ENCODE results near the gene FGFR1OP2.
A peak's percentile ranks its signal among the peaks of the same experiment; 100 is the strongest.
"Not testable (repeated sequence)": the region's sequence is repeated elsewhere in the genome, so short reads cannot be mapped to it uniquely, and the experiment has no call there.

Gene FGFR1OP2

DNA sequence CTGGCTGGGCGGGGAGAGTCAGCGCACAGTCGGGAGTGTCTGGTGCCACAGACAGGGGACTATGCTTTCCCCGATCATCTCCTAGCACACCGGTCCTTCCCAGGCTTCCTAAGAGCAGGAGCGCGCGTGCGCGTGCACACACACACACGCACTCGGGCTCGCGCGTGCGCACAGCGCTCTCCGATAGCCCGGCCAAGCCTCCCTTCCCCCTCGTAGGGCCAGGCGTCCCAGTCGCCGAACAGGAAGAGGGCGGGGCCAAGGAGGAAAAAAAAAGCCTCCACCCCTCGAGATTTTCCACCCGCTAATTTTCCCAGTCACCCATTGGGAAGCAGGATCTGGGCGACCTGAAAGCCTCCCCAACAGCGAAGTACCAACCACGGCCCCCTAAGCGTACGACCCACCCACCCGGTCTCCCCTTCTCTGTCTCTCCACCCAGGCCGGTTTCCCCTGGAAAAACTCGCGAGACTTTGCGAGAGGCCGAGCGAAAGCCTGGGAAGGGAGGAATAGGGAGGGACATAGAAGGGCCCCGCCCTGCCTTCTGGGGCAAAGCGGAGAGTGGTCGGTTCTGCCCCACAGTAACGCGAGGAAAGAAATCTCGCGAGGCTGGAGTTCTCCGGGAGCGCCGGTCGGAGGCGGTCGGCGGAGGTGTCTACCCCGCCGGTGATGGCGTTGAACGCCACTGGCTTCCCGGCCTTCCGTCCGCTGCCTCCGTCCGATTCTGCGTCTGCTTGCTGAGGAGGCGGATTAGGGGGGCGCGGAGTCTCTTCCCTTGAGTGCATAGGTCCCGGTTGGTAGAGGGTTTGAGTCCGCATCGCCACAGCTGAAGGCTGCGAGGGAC, at the start of gene FGFR1OP2, which contains the start of gene INTS13:
Gene FGFR1OP2 (plus strand): TSS at position 608 of the 838 bp plus-strand sequence. CDS start 15,689 bp downstream, outside the sequence.
Gene INTS13 (minus strand): TSS at position 119 of the 838 bp plus-strand sequence. CDS start 1,178 bp downstream, outside the sequence.
- Mint-ChIP-seq H3K36me3 (ENCODE audit: low read depth) (peaks cover 23% of the 10 kb centered on the region), H3K27ac (peak within 1 kb of the TSS; percentile 99), H3K4me1 (ENCODE audit: low read depth) (peaks cover 71% of the 10 kb centered on the region), H3K4me3 (peak within 1 kb of the TSS; percentile 99), H3K9me3 (no peaks in the 10 kb centered on the region), H3K27me3 (no peaks in the 10 kb centered on the region)

DNA sequence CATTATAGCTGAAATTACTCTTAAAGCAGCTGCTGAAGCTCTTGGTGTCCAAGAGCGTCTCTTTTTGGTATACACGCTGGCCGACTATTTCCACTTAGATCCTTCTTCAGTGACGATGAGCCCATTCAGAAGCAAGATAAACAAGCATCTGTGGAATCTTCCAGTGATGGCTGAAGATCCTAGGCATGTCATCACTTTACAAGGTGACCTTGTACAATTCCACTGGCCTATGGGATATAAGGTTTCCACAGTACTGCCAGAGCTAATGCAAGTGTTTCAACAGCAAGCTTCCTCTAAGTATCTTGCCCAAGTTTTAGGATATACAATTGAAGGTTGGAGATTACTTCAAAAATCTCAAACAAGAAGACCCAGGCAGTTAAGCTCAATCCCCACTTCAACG, 47.5 kb upstream of the FGFR1OP2 start:
- Mint-ChIP-seq H3K27ac (no peak overlapping the region), H3K9me3 (no peaks in the 10 kb centered on the region), H3K4me1 (ENCODE audit: low read depth) (no peaks in the 10 kb centered on the region), H3K36me3 (ENCODE audit: low read depth) (peaks cover 2% of the 10 kb centered on the region), H3K27me3 (no peaks in the 10 kb centered on the region), H3K4me3 (no peak overlapping the region)

DNA sequence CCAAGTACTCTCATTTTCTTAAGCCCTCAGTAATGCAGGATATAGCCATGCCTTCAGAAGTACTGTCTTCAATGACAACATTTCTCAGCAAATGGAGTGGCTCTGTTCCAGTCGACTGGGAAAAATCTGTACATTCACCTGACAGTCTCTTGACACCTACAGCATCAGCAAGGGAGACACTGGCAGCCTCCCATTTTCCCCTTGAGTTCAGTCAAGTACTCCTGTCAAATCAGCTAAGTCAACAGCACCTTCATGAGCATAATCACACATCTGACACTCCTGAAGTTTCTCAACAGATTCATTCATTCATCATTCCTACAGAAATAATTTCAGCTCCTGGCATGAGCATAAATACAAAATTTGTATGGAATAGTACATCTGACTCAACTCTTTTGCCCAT, 46.6 kb upstream of the FGFR1OP2 start:
- Mint-ChIP-seq H3K36me3 (ENCODE audit: low read depth) (peaks cover 7% of the 10 kb centered on the region), H3K27me3 (no peaks in the 10 kb centered on the region), H3K4me3 (no peak overlapping the region), H3K4me1 (ENCODE audit: low read depth) (peaks cover 4% of the 10 kb centered on the region), H3K27ac (no peak overlapping the region), H3K9me3 (no peaks in the 10 kb centered on the region)

DNA sequence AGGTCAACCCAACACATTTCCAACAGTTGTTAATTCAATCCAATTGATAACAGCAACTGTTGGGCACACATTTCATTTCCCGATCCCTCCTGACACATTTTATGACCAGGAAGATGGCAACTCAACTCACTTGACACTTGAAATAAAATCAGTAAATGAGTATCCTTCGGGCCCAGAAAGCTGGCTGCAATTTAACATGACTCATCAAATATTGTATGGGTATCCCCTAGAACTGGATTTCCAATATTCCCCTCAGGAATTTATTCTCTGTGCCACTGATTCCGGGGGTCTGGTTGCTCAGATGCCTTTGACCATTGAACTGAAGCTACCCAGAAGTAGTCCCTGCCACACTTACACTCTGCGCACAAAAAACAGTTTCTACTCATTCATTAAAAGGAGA, 42.6 kb upstream of the FGFR1OP2 start:
- Mint-ChIP-seq H3K27ac (no peak overlapping the region), H3K9me3 (no peaks in the 10 kb centered on the region), H3K4me3 (no peak overlapping the region), H3K27me3 (no peaks in the 10 kb centered on the region), H3K4me1 (ENCODE audit: low read depth) (peaks cover 11% of the 10 kb centered on the region), H3K36me3 (ENCODE audit: low read depth) (peaks cover 36% of the 10 kb centered on the region)

DNA sequence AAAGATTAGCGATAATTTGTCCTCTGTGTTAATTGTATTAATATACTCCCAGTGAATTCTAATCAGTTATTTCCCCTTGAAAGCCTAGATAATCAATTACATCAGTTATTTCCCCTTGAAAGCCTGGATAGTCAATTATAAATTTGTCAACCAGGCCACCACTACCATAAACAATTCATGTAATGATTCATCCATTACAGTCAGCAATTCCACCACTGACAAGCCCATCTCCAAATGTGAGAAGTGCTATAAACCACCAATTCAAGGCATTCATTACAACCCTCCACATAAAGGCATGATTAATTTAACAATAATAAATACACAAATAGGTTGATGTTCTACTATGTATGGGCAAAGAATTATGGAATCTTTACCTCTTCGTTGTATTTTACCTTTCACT, 41.4 kb upstream of the FGFR1OP2 start:
- peaks cover 48% of the 10 kb centered on the region for H3K36me3 Mint-ChIP-seq (ENCODE audit: low read depth)
- H3K27ac Mint-ChIP-seq, result peak overlapping the region; percentile 51
- no peaks in the 10 kb centered on the region for H3K9me3 Mint-ChIP-seq

DNA sequence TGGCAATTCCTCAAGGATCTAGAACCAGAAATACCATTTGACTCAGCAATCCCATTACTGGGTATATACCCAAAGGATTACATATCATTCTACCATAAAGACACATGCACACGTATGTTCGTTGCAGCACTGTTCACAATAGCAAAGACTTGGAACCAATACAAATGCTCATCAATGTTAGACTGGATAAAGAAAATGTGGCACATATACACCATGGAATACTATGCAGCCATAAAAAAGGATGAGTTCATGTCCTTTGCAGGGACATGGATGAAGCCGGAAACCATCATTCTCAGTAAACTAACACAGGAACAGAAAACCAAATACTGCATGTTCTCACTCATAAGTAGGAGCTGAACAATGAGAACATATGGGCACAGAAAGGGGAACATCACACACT, 34.9 kb upstream of the FGFR1OP2 start:
- H3K27ac Mint-ChIP-seq; H3K27me3 Mint-ChIP-seq; H3K9me3 Mint-ChIP-seq; H3K4me1 Mint-ChIP-seq (ENCODE audit: low read depth); H3K4me3 Mint-ChIP-seq: not testable (repeated sequence)
- peaks cover 81% of the 10 kb centered on the region for H3K36me3 Mint-ChIP-seq (ENCODE audit: low read depth)

More for the DNA sequence above, 41.4 kb upstream of the FGFR1OP2 start:
- H3K4me3 Mint-ChIP-seq, result no peak overlapping the region
- H3K4me1 Mint-ChIP-seq (ENCODE audit: low read depth), result peaks cover 11% of the 10 kb centered on the region
- no peaks in the 10 kb centered on the region for H3K27me3 Mint-ChIP-seq

DNA sequence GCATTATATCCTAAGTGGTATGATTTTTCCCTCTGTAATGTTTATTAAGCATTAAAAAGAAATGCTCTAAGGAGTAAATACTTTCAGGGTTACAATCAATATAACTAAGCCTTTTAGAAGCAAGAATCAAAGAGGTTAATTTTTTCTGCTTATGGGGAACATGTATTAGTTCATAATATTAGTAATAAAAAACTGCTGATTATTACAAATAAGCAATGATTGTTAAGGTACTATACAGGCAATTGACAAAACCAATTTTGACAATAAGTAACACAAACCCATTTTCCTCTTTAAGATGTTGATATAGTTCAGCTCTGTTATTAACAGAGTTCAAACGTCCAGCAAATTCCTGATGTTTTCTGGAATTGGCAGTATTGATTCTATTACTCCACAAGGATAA, 32.2 kb upstream of the FGFR1OP2 start:
- Mint-ChIP-seq H3K9me3 (no peaks in the 10 kb centered on the region), H3K4me3 (no peak overlapping the region), H3K36me3 (ENCODE audit: low read depth) (peaks cover 81% of the 10 kb centered on the region), H3K27me3 (no peaks in the 10 kb centered on the region), H3K4me1 (ENCODE audit: low read depth) (no peaks in the 10 kb centered on the region), H3K27ac (no peak overlapping the region)

DNA sequence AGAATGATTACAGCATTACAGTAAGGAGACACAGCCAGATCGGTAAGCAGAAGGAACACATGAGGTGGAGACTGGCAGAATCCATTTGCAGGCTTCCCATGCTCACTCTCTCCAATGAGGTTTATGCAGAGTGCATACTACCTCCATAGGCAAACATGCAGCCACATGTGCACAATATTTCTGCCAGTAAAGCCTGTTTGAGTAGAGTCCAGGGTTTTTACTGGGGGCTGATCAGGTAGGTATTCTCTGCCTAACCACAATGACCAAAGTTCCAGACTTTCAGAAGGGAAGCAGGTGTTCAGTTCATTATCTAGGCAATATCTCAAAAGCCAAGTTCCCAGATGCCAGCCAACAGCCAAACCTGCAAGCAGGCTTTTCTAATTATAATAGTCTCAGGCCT, 31.6 kb upstream of the FGFR1OP2 start:
- H3K36me3 Mint-ChIP-seq (ENCODE audit: low read depth), result peaks cover 81% of the 10 kb centered on the region
- no peaks in the 10 kb centered on the region for H3K9me3 Mint-ChIP-seq
- no peak overlapping the region for H3K4me3 Mint-ChIP-seq
- H3K27me3 Mint-ChIP-seq, result no peaks in the 10 kb centered on the region
- no peak overlapping the region for H3K27ac Mint-ChIP-seq
- no peaks in the 10 kb centered on the region for H3K4me1 Mint-ChIP-seq (ENCODE audit: low read depth)

DNA sequence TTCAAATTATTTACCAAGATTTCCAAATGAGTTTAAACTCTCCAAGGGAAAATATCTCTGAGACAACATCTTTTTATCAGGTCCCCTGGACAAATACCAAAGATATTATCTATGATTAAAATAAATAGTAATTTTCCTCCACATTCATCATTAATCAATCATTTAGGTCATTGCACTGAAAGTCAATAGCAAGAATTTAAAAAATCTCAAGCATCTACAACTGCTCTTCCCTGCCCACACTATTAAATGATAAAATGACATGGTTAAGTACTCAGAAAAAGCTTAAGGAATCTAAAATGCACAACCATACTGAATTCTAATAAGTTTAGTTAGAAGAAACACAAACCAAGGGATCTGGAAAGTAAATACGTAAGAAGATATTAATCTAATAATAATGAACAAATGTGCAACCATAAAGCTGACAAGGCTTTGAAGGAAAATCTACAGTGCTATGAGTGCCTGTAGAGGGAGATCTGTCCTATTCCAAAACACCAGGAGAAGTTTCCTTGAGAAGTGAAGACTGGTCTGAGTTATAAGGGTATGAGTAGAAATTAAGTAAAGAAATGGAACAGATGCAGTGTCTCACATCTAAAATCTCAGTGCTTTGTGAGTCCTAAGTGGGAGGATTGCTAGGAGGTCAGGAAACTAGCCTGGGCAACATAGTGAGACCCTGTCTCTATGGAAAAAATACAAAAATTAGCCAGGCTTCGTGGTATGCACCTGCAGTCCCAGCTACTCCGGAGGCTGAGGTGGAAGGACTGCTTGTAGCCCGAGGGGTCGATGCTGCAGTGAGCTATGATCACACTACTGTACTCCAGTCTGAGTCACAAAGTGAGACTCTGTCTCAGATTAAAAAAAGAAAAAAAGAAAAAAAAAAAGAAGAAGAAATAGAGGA, 19.7 kb upstream of the FGFR1OP2 start:
- Mint-ChIP-seq H3K36me3 (ENCODE audit: low read depth) (peaks cover 64% of the 10 kb centered on the region), H3K9me3 (no peaks in the 10 kb centered on the region), H3K4me1 (ENCODE audit: low read depth) (no peaks in the 10 kb centered on the region), H3K27me3 (no peaks in the 10 kb centered on the region), H3K4me3 (no peak overlapping the region), H3K27ac (no peak overlapping the region)

DNA sequence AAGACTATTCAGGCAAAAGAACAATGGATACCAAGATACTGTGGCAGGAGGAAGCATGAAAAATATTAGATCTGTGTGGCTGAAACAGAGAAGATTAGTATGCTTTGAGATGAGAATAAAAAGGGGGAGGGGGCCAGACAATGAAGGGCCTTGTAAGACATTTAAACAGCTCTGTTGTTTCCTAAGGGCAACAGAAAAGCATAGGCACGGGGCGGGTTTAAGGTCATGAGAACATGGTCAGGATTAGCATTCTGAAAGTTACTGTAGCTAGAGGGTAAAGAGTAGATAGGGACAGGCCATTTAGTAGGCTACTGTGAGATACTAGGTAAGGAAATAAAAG, 19.1 kb upstream of the FGFR1OP2 start:
- H3K4me3 Mint-ChIP-seq, result no peak overlapping the region
- H3K27me3 Mint-ChIP-seq, result no peaks in the 10 kb centered on the region
- H3K9me3 Mint-ChIP-seq, result no peaks in the 10 kb centered on the region
- no peak overlapping the region for H3K27ac Mint-ChIP-seq
- H3K4me1 Mint-ChIP-seq (ENCODE audit: low read depth), result no peaks in the 10 kb centered on the region
- peaks cover 69% of the 10 kb centered on the region for H3K36me3 Mint-ChIP-seq (ENCODE audit: low read depth)

DNA sequence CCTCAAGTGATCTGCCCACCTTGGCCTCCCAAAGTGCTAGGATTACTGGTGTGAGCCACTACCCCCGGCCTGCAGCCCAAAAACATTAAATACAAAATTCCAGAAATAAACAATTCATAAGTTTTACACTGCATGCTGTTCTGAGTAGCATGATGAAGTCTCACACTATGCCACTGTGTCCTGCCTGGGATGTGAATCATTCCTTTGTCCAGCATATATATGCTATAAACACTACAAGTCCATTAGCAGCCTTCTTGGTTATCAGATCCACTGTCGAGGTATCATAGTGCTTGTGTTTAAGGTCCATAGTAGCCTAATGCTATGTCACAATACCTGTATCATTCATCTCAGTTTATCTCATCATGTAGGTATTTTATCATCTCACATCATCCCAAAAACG, 16.4 kb upstream of the FGFR1OP2 start:
- Mint-ChIP-seq H3K4me3 (no peak overlapping the region), H3K36me3 (ENCODE audit: low read depth) (peaks cover 70% of the 10 kb centered on the region), H3K27ac (no peak overlapping the region), H3K9me3 (no peaks in the 10 kb centered on the region), H3K27me3 (no peaks in the 10 kb centered on the region), H3K4me1 (ENCODE audit: low read depth) (no peaks in the 10 kb centered on the region)

DNA sequence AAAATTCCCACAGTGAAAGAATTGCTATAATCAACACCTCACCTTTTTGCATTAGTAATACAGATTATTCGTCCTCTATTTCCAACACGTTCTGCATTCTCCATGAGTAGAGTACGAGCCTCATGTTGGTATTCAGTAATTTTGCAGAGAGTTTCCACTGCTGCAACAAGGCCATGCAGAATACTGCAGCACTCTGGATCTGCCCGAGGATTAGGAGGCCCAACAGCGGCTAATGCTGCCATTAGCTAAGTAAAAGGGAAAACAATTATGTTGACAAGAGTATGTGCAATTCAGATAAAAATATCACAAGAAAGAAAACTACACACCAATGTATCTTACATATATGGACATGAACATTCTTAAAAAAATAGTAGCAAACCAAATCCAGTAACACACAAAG, 9.6 kb upstream of the FGFR1OP2 start:
- Mint-ChIP-seq H3K27ac (no peak overlapping the region), H3K27me3 (no peaks in the 10 kb centered on the region), H3K9me3 (no peaks in the 10 kb centered on the region), H3K36me3 (ENCODE audit: low read depth) (peaks cover 80% of the 10 kb centered on the region), H3K4me1 (ENCODE audit: low read depth) (peaks cover 21% of the 10 kb centered on the region), H3K4me3 (no peak overlapping the region)

DNA sequence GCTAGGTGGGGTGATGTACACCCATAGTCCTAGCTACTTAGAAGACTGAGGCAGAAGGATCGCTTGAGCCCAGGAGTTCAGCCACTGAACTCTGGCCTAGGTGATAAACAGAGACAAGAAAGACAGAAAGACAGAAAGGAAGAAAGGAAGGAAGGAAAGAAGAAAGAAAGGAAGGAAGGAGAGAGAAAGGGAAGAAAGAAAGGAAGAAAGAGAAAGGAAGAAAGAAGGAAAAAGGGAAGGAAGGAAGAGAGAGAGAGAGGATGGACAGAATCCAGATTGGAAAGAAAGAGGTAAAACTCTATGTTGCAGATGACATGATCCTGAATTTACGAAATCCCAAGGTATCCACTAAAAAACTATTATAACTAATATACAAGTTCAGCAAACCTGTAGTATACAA, 8.7 kb upstream of the FGFR1OP2 start:
- Mint-ChIP-seq H3K36me3 (ENCODE audit: low read depth) (peaks cover 81% of the 10 kb centered on the region), H3K27ac (peak overlapping the region; percentile 12), H3K9me3 (no peaks in the 10 kb centered on the region), H3K27me3 (no peaks in the 10 kb centered on the region), H3K4me1 (ENCODE audit: low read depth) (peaks cover 30% of the 10 kb centered on the region), H3K4me3 (no peak overlapping the region)

DNA sequence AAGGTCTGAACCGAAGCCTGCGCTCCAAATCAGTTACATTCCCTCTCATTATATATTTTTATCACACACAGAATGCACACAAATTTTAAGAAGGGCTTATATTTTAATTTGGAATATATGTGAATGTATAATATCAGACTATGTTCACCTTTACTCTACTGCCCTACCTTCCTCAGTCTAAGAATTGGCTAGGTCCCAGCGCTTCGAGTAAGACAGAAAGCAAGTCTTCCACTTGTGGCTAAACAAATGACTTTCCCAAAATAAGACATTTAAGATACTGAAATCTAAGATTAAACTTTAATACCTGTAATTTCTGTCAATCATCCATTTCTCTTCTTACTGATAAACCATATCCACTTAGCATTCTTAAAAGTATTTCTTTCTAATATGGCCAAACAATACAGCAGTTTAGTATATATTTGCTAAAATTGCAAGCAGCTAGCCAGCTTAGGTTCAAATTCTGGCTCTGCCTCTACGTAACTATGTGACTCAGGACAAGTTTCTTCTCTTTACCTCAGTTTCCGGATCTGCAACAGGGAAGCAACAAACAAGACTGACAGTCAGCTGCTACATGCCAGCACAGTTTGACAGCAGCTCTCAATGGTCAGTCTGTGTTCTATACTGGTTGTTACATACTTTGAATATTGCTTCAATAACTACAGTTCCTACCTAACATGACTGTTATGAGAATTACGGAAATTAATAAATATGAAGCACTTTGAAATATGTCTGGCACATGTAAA, 2.5 kb upstream of the FGFR1OP2 start:
- Mint-ChIP-seq H3K4me3 (peak overlapping the region; percentile 99), H3K9me3 (no peaks in the 10 kb centered on the region), H3K27me3 (no peaks in the 10 kb centered on the region), H3K4me1 (ENCODE audit: low read depth) (peaks cover 64% of the 10 kb centered on the region), H3K27ac (peak overlapping the region; percentile 69), H3K36me3 (ENCODE audit: low read depth) (peaks cover 42% of the 10 kb centered on the region)

All from stimulated activated naive CD8-positive, alpha-beta T cell treated with anti-CD3 and anti-CD28 coated beads, Interleukin-15, Interleukin-2, amounts not matched to agents 100 ng/mL and 50 ng/mL, for 24 hours (primary cell).